GM12891 (cell line): Measurements from ENCODE around the gene TWF2.

ENCODE experiments used
- PAX5 ChIP-seq: IDR thresholded peaks from 2 replicates; pipeline ENCODE4 v1.6.1; 2011; ENCODE audit warnings: low read length, moderate library complexity, mild to moderate bottlenecking; ENCODE audit not compliant: insufficient read depth, severe bottlenecking
- POLR2A ChIP-seq: IDR thresholded peaks from 2 replicates; pipeline ENCODE4 v1.6.1; 2011; ENCODE audit warnings: low read depth, low read length, control low read depth
- POLR2AphosphoS5 ChIP-seq: IDR thresholded peaks from 2 replicates; pipeline ENCODE4 v1.6.1; 2011; ENCODE audit warnings: low read depth, low read length, control low read depth
- POU2F2 ChIP-seq: IDR thresholded peaks from 2 replicates; pipeline ENCODE4 v1.6.1; 2011; ENCODE audit warnings: low read depth, mild to moderate bottlenecking, control low read depth, low read length, moderate library complexity
- SPI1 ChIP-seq: IDR thresholded peaks from 2 replicates; pipeline ENCODE4 v1.6.1; 2011; ENCODE audit warnings: low read depth, low read length, control low read depth
- TAF1 ChIP-seq: IDR thresholded peaks from 2 replicates; pipeline ENCODE4 v1.6.1; 2011; ENCODE audit warnings: low read depth, low read length, control low read depth

DNA sequence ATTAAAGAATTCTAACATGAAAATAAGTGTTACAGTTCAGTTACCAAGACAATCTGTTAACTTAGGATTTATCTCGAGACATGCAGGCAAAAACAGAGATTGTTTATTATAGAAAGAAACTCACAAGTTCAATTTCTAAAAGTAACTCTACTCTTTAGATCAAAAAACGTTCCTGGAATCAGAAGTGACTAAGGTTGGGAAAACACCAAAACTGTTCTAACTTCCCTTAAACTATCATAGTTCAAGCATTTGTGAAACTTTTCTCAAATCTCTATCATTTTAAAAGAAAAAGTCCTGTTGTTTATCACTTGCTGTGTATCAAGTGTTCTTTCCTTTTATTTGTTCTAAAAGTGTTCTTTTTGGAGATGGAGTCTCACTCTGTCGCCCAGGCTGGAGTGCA lies 30.8 kb upstream of the TWF2 start:
- no peak for TF ChIP-seq POLR2A
- TF ChIP-seq TAF1 = no peak
- no peak for TF ChIP-seq POLR2AphosphoS5
- TF ChIP-seq PAX5 = no peak
- TF ChIP-seq SPI1 = no peak
- TF ChIP-seq POU2F2 = no peak
